ENCODE results near the gene GATD1.
"Not testable (repeated sequence)": the region's sequence is repeated elsewhere in the genome, so short reads cannot be mapped to it uniquely, and the experiment has no call there.

DNA sequence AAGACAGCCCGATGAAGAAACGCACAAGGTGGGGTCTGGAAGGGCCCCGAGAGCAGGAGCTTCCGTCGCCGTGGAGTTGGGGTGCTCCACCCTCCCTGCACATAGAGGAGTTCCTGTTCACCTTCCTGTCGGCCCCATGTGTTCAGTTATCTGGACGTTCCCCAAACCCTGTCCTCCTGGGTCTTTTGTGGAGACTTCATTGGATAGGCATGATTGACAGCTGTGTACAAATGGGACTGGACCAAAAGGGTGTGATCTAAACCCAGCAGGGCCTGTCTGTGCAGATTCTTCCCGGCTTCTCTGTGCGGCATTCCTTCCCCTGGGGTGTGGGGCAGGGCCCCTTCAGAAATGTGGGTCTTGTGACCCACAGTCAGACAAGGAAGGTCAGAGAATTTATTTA, 39.4 kb downstream of the GATD1 start:
- TF ChIP-seq, protein P1, sequence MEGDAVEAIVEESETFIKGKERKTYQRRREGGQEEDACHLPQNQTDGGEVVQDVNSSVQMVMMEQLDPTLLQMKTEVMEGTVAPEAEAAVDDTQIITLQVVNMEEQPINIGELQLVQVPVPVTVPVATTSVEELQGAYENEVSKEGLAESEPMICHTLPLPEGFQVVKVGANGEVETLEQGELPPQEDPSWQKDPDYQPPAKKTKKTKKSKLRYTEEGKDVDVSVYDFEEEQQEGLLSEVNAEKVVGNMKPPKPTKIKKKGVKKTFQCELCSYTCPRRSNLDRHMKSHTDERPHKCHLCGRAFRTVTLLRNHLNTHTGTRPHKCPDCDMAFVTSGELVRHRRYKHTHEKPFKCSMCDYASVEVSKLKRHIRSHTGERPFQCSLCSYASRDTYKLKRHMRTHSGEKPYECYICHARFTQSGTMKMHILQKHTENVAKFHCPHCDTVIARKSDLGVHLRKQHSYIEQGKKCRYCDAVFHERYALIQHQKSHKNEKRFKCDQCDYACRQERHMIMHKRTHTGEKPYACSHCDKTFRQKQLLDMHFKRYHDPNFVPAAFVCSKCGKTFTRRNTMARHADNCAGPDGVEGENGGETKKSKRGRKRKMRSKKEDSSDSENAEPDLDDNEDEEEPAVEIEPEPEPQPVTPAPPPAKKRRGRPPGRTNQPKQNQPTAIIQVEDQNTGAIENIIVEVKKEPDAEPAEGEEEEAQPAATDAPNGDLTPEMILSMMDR (conservative IDR thresholded peaks at IDR 0.05 in 1 of 2, IDR thresholded peaks at IDR 0.05 in 1 of 2; ENCODE audit: extremely low read depth in 1 of 2, insufficient read depth in 1 of 2, low read depth in 1 of 2, low read length in 2 of 2) = not testable (repeated sequence)
- not testable (repeated sequence) for TF ChIP-seq EZH2 (IDR thresholded peaks at IDR 0.05; ENCODE audit: borderline replicate concordance, low read length)
